Fibroblast of lung (primary cell): Measurements from ENCODE around the gene NRG2. TPM values are rescaled to one million over a fixed set of nuclear protein-coding genes. Genes with fewer than 3 reads are reported as not detected.

Source experiments
- DNase-seq, 2 donors: peaks; one replicate each; pipeline versions ENCODE4 v3.0.0 to v3.0.0-alpha.2; 2010; ENCODE audit warnings: low read depth in 2 of 2
- H2AFZ ChIP-seq: 2 replicates; pipeline ENCODE4 v1.5.1; 2012; ENCODE audit warnings: low read length, control low read depth, inconsistent platforms
- H3K27ac ChIP-seq: 2 replicates; pipeline ENCODE4 v1.5.1; 2011; ENCODE audit warnings: low read length, control low read depth; ENCODE audit not compliant: insufficient read depth
- H3K27me3 ChIP-seq: 2 replicates; pipeline ENCODE4 v1.5.1; 2011; ENCODE audit warnings: mild to moderate bottlenecking, low read length; ENCODE audit not compliant: control insufficient read depth, insufficient read depth
- H3K36me3 ChIP-seq: 2 replicates; pipeline ENCODE4 v1.5.1; 2011; ENCODE audit warnings: low read length; ENCODE audit not compliant: control insufficient read depth, insufficient read depth
- H3K4me1 ChIP-seq: 2 replicates; pipeline ENCODE4 v1.5.1; 2011; ENCODE audit warnings: low read length; ENCODE audit not compliant: control insufficient read depth, insufficient read depth; ENCODE audit errors: extremely low read depth
- H3K4me2 ChIP-seq: 2 replicates; pipeline ENCODE4 v1.5.1; 2011; ENCODE audit warnings: low read length, control low read depth; ENCODE audit not compliant: insufficient read depth; ENCODE audit errors: extremely low read depth
- H3K4me3 ChIP-seq, 4 experiments: fragments of 200-600 bp in 1 of 4; sonication (generic) in 1 of 4; replicated peaks in 1 of 4; 2 replicates each; pipeline ENCODE4 v1.5.1; 2011 to 2016; ENCODE audit warnings: low read length in 4 of 4, low read depth in 3 of 4, mild to moderate bottlenecking in 3 of 4, control low read depth in 2 of 4, inconsistent platforms in 1 of 4, mixed read lengths in 1 of 4; ENCODE audit not compliant: insufficient read depth in 1 of 4; ENCODE audit errors: control extremely low read depth in 1 of 4
- H3K79me2 ChIP-seq: 2 replicates; pipeline ENCODE4 v1.5.1; 2012; ENCODE audit warnings: mild to moderate bottlenecking, low read length, inconsistent platforms; ENCODE audit not compliant: control insufficient read depth, insufficient read depth
- H3K9ac ChIP-seq: 2 replicates; pipeline ENCODE4 v1.5.1; 2011; ENCODE audit warnings: mild to moderate bottlenecking, low read length, control low read depth; ENCODE audit not compliant: insufficient read depth
- H3K9me3 ChIP-seq: 2 replicates; pipeline ENCODE4 v1.5.1; 2012; ENCODE audit warnings: low read depth, low read length; ENCODE audit not compliant: control insufficient read depth, insufficient read depth
- H4K20me1 ChIP-seq: 2 replicates; pipeline ENCODE4 v1.5.1; 2011; ENCODE audit warnings: low read length; ENCODE audit not compliant: control insufficient read depth, insufficient read depth; ENCODE audit errors: extremely low read depth
- CTCF ChIP-seq, 2 donors: IDR thresholded peaks in 1 of 2; conservative IDR thresholded peaks in 1 of 2; 1 replicate in 1 of 2; 2 replicates in 1 of 2; pipeline ENCODE4 v1.5.1; 2011 to 2012; ENCODE audit warnings: low read length in 2 of 2, control low read depth in 1 of 2, inconsistent platforms in 1 of 2, low read depth in 1 of 2, mild to moderate bottlenecking in 1 of 2
- EZH2 ChIP-seq: IDR thresholded peaks from 2 replicates; pipeline ENCODE4 v1.5.1; 2012; ENCODE audit warnings: low read length, control low read depth, mild to moderate bottlenecking; ENCODE audit errors: missing control alignments
- polyA plus RNA-seq, 2 donors: library from polyadenylated mRNA; depleted of rRNA in 1 of 2; stranded (reverse) in 1 of 2; unstranded in 1 of 2; fragments of >200 nt; gene quantifications; 2 replicates each; pipeline ENCODE4 v1.2.1, GENCODE V29; 2011 to 2012; ENCODE audit warnings: missing spikeins in 1 of 2
- total RNA-seq: library from RNA; depleted of rRNA; stranded (reverse); fragments of >200 nt; gene quantifications from 2 replicates; pipeline ENCODE4 v1.2.1, GENCODE V29; 2014

Gene NRG2
- total and polyA plus RNA-seq, 2 donors (not counting 1 experiment from before 2014, with no cell fraction given), result 0.28 to 1.3 TPM

- no peak for DNase-seq
- no peak overlapping the region for H3K27ac ChIP-seq
- peaks cover 19% of the 10 kb centered on the region for H3K27me3 ChIP-seq
- no peaks in the 10 kb centered on the region for H3K9me3 ChIP-seq
- H3K4me2 ChIP-seq, result no peak overlapping the region
- H3K79me2 ChIP-seq, result no peaks in the 10 kb centered on the region
- no peaks in the 10 kb centered on the region for H4K20me1 ChIP-seq
- no peaks in the 10 kb centered on the region for H3K4me1 ChIP-seq
- no peak overlapping the region for H3K4me3 ChIP-seq
- no peak overlapping the region for H3K9ac ChIP-seq
- TF ChIP-seq EZH2 (no peak), CTCF (conservative IDR thresholded peaks at IDR 0.05 in 1 of 2, IDR thresholded peaks at IDR 0.05 in 1 of 2; ENCODE audit: low read depth in 1 of 2, low read length in 2 of 2) (no peak)
- no peaks in the 10 kb centered on the region for H3K36me3 ChIP-seq
- no peak overlapping the region for H2AFZ ChIP-seq
These were observed 45.8 kb downstream of the NRG2 start for GRCh38 chr5:139997276-139997675.

- no peaks in the 10 kb centered on the region for H3K9me3 ChIP-seq
- H2AFZ ChIP-seq, result no peak overlapping the region
- H3K79me2 ChIP-seq, result no peaks in the 10 kb centered on the region
- H3K4me1 ChIP-seq, result no peaks in the 10 kb centered on the region
- no peak overlapping the region for H3K4me2 ChIP-seq
- DNase-seq, result no peak
- TF ChIP-seq CTCF (conservative IDR thresholded peaks at IDR 0.05 in 1 of 2, IDR thresholded peaks at IDR 0.05 in 1 of 2; ENCODE audit: low read depth in 1 of 2, low read length in 2 of 2) (no peak), EZH2 (no peak)
- peaks cover 19% of the 10 kb centered on the region for H3K27me3 ChIP-seq
- no peak overlapping the region for H3K9ac ChIP-seq
- no peak overlapping the region for H3K27ac ChIP-seq
- no peaks in the 10 kb centered on the region for H3K36me3 ChIP-seq
- no peak overlapping the region for H3K4me3 ChIP-seq
- no peaks in the 10 kb centered on the region for H4K20me1 ChIP-seq
These were observed 47.2 kb downstream of the NRG2 start for GRCh38 chr5:139995929-139996328.

- H3K9me3 ChIP-seq, result no peaks in the 10 kb centered on the region
- no peaks in the 10 kb centered on the region for H4K20me1 ChIP-seq
- DNase-seq, result no peak
- H3K4me1 ChIP-seq, result no peaks in the 10 kb centered on the region
- no peak overlapping the region for H3K9ac ChIP-seq
- TF ChIP-seq CTCF (conservative IDR thresholded peaks at IDR 0.05 in 1 of 2, IDR thresholded peaks at IDR 0.05 in 1 of 2; ENCODE audit: low read depth in 1 of 2, low read length in 2 of 2) (no peak), EZH2 (no peak)
- no peaks in the 10 kb centered on the region for H3K36me3 ChIP-seq
- no peak overlapping the region for H2AFZ ChIP-seq
- no peak overlapping the region for H3K4me2 ChIP-seq
- H3K27ac ChIP-seq, result no peak overlapping the region
- no peaks in the 10 kb centered on the region for H3K79me2 ChIP-seq
- H3K27me3 ChIP-seq, result peaks cover 6% of the 10 kb centered on the region
- H3K4me3 ChIP-seq, result no peak overlapping the region
These were observed 48.9 kb downstream of the NRG2 start for GRCh38 chr5:139994234-139994633.
